Measurements from ENCODE around the gene UGT2A2.

Gene UGT2A2

GRCh38 chr4:69577245-69577644 lies 62.2 kb downstream of the UGT2A2 start:
- no peak for DNase-seq (ENCODE audit: low read depth, low spot score)
- no peak overlapping the region for H3K27ac ChIP-seq

- H3K27ac ChIP-seq: no peak overlapping the region
- DNase-seq (ENCODE audit: low read depth, low spot score): no peak
These were observed 63.1 kb downstream of the UGT2A2 start for GRCh38 chr4:69576251-69576877.

- no peak overlapping the region for H3K27ac ChIP-seq
- no peak for DNase-seq (ENCODE audit: low read depth, low spot score)
These were observed 70.7 kb downstream of the UGT2A2 start for GRCh38 chr4:69568787-69569186.

GRCh38 chr4:69563424-69563823 lies 76.0 kb downstream of the UGT2A2 start:
- H3K27ac ChIP-seq: no peak overlapping the region
- no peak for DNase-seq (ENCODE audit: low read depth, low spot score)

- DNase-seq (ENCODE audit: low read depth, low spot score): no peak
- H3K27ac ChIP-seq: no peak overlapping the region
These were observed 89.8 kb downstream of the UGT2A2 start for GRCh38 chr4:69549651-69550050.

GRCh38 chr4:69546134-69546765 lies 93.2 kb downstream of the UGT2A2 start:
- no peak overlapping the region for H3K27ac ChIP-seq
- DNase-seq (ENCODE audit: low read depth, low spot score): peak; percentile 31
